NCI-H1092 treated with DMSO at 0.1 percent for 48 hours (cell line): Measurements from ENCODE around the gene PRXL2C.
A peak's percentile ranks its signal among the peaks of the same experiment; 100 is the strongest.
"Not testable (repeated sequence)": the region's sequence is repeated elsewhere in the genome, so short reads cannot be mapped to it uniquely, and the experiment has no call there.

Experiments used
- DNase-seq: peaks from one replicate; lab custom pipeline; 2025; lab: John Stamatoyannopoulos, UW

The PRXL2C gene, protein sequence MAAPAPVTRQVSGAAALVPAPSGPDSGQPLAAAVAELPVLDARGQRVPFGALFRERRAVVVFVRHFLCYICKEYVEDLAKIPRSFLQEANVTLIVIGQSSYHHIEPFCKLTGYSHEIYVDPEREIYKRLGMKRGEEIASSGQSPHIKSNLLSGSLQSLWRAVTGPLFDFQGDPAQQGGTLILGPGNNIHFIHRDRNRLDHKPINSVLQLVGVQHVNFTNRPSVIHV

DNA sequence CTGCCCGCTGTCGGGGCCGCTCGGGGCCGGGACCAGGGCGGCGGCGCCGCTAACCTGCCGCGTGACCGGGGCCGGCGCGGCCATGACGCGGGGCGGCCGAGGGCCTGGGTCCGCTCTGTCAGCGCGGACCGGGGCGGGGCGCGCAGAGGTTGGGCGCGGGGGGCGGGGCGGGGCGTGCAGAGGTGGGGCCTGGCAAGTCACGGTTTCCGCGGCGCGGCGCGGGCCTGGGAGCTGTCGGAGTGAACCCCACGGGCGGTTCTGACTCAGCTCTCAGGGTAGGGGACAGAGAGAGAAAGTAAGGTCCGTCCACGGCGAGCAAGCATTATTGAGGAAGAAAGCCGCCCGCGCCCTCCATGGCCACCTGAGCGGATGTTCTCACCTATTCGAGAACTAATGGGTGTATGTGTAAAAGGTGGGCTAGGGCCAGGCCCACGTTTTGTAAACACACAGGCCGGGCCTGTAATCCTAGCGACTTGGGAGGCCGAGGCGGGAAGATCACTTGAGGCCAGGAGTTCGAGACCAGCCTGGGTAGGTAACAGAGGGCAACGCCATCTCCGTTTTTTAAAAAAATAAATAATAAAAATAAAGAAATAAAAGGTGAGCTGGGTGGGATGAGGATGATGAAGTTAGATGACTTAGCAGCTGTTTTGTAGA is at the start of gene PRXL2C:
TSS of gene PRXL2C (minus strand) at position 120 of the 654 bp plus-strand sequence. CDS start at position 84, 36 bp downstream.
- peak; percentile 40 for DNase-seq

DNA sequence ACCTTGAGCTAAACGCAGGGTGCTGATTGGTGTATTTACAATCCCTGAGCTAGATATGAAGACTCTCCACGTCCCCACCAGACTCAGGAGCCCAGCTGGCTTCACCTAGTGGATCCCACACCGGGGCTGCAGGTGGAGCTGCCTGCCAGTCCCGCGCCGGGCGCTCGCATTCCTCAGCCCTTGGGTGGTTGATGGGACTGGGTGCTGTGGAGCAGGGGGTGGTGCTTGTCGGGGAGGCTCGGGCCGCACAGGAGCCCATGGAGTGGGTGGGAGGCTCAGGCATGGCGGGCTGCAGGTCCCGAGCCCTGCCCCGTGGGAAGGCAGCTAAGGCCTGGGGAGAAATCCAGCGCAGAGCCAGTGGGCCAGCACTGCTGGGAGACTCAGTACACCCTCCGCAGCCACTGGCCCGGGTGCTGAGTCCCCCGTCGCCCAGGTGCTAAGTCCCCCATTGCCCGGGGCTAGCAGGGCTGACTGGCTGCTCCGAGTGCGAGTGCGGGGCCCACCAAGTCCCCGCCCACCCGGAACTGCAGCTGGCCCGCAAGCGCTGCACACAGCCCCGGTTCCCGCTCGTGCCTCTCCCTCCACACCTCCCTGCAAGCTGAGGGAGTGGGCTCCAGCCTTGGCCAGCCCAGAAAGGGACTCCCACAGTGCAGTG is 45.7 kb upstream of the PRXL2C start:
- not testable (repeated sequence) for DNase-seq

GRCh38 chr9:96691326-96691725 is 36.2 kb upstream of the PRXL2C start:
- no peak for DNase-seq

GRCh38 chr9:96688745-96689464 is 33.8 kb upstream of the PRXL2C start:
- DNase-seq, result no peak

DNA sequence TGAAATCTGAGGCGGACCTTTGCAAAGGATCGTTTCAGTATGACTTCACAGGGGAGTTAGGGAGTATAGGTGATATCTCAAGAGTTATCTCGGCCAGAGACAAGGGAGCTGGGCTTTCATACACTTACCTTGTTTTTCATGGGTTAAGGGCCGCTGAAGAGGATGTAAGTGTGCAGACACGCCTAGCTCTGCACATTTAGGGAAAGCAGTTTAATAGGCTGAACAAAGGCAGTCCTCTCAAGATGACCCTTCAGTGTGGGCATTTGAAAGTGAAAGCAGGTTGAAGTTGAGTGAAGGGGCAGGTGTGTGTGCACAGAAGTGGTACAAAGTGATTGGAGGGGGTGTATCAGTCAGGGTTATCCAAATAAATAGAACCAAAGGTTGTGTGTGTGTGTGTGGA is 33.1 kb upstream of the PRXL2C start:
- peak; percentile 53 for DNase-seq

GRCh38 chr9:96686638-96687335 is 31.7 kb upstream of the PRXL2C start:
- DNase-seq, result peak; percentile 82

GRCh38 chr9:96680812-96681499 is 25.8 kb upstream of the PRXL2C start:
- no peak for DNase-seq

GRCh38 chr9:96674906-96675538 is 19.9 kb upstream of the PRXL2C start:
- DNase-seq, result no peak

DNA sequence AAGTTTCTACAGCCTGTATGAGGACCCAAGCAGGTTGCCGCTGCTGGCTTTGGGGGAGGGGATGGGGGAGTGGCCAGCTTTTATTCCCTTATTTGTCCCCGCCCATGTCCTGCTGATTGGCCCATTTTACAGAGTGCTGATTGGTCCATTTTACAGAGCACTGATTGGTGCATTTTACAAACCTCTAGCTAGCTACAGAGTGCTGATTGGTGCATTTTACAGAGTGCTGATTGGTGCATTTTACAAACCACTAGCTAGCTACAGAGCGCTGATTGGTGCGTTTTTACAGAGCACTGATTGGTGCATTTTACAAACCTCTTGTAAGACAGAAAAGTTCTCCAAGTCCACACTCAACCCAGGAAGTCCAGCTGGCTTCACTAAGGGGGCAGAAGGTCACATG is 18.7 kb upstream of the PRXL2C start:
- DNase-seq, result not testable (repeated sequence)

GRCh38 chr9:96668868-96669534 is 13.9 kb upstream of the PRXL2C start:
- no peak for DNase-seq

DNA sequence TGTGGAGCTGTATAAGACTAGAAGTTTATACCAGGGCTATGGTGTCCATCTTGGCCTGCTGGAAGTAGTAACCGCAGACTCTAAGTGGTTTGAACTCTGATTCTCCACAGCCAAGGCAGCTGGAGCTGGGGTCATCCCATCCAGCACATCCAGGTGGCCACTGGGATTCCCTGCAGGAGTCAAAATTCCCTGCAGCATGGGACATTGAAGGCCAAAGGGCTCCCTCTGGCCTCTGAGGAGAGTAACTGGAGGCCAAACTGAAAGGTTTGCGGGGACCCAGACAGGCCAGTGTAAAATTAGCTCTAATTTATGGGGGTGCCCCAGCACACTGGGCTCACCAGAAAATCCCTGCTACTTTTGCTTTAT is 12.2 kb upstream of the PRXL2C start:
- no peak for DNase-seq

- DNase-seq, result peak; percentile 61
Measured at GRCh38 chr9:96666653-96667362, 11.7 kb upstream of the PRXL2C start.

GRCh38 chr9:96665789-96666188 is 10.7 kb upstream of the PRXL2C start:
- DNase-seq, result no peak

- no peak for DNase-seq
Measured at GRCh38 chr9:96663506-96664120, 8.5 kb upstream of the PRXL2C start.

DNA sequence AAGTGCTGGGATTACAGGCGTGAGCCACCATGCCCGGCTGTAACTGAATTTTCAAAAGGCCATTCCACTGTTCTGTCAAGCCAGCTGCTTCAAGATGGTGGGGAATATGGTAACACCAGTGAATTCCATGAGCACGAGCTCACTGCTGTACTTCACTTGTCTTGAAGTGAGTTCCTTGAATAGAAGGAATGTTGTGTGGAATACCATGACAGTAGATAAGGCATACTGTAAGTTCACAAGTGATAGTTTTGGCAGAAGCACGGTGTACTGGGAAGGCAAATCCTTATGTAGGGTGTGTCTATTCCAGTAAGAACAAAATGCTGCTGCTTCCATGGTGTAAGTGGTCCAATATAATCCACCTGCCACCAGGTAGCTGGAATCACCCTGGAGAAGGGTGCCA is 6.6 kb upstream of the PRXL2C start:
- DNase-seq, result no peak

GRCh38 chr9:96660692-96661248 is 5.7 kb upstream of the PRXL2C start:
- no peak for DNase-seq

GRCh38 chr9:96654450-96655197 is 493 bp downstream of the PRXL2C start:
- DNase-seq, result peak; percentile 75

DNA sequence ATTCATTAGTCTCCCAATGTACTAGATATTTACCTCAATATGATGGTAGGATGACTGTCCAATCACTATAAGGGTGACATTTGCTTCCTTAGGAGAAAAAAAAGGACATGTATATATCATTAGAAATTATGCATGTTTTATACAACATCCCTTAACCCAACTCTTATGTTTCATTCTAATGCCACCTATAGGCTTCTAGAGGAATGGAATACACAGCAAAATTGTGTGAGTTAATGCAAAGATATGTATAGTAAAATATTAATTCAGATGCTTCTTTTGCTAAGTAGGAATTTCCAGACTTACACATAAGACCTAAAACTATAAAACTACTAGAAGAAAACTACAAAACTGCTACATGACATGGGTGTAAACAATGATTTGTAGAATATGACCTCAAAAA is 3.5 kb downstream of the PRXL2C start:
- DNase-seq, result peak; percentile 48
